Measurements from ENCODE around the gene FXN. TPM values are rescaled to one million over a fixed set of nuclear protein-coding genes. Genes with fewer than 3 reads are reported as not detected.
A peak's percentile ranks its signal among the peaks of the same experiment; 100 is the strongest.

FXN gene
- total RNA-seq, 1 donor from 2014 or later, result 43.6 TPM

- no peak for DNase-seq (ENCODE audit: low spot score)
- Mint-ChIP-seq H3K36me3 (ENCODE audit: low read depth) (no peaks in the 10 kb centered on the region), H3K27me3 (ENCODE audit: insufficient read depth) (peaks cover 12% of the 10 kb centered on the region), H3K9me3 (no peaks in the 10 kb centered on the region), H3K4me3 (peak overlapping the region; percentile 87), H3K4me1 (ENCODE audit: low read depth) (peaks cover 15% of the 10 kb centered on the region), H3K27ac (no peak overlapping the region)
- intact Hi-C loops (cut with micrococcal nuclease), result loop anchor here (1.0 to 5.0 kb wide), 3 partner anchors 8 to 85 kb away; partner anchors contain the start of genes FXN and TJP2
Measured at GRCh38 chr9:69122549-69123141, 87.1 kb downstream of the FXN start.

GRCh38 chr9:69130456-69131441 lies 95.2 kb downstream of the FXN start:
- intact Hi-C loops (cut with micrococcal nuclease), result loop anchor here (1.0 kb wide), 1 partner anchor 8 kb away; no protein-coding TSS in a partner anchor
- no peak overlapping the region for H3K4me3 Mint-ChIP-seq

DNA sequence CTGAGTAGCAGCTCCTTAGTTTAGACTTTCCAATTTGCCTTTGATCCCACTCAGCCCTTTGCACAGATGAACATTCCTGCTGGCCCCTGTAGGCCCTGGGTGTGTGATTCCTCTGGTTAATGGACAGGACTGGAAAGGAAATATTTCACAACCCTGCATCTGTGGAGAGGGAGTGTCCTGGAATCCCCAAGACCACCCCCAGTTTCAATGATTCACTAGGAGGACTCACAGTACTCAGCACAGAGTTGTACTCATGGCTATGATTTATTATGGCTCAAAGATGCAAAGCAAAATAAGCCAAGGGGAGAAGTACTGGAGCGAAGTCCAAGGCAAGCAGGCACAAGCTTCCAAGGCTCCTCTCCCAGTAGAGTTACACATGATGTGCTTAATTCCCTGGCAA lies 96.1 kb downstream of the FXN start:
- intact Hi-C loops (cut with micrococcal nuclease), result no loop called here
- Mint-ChIP-seq H3K36me3 (ENCODE audit: low read depth) (no peaks in the 10 kb centered on the region), H3K4me1 (ENCODE audit: low read depth) (no peaks in the 10 kb centered on the region), H3K4me3 (no peak overlapping the region), H3K27me3 (ENCODE audit: insufficient read depth) (peaks cover 1% of the 10 kb centered on the region), H3K9me3 (no peaks in the 10 kb centered on the region), H3K27ac (no peak overlapping the region)
- no peak for DNase-seq (ENCODE audit: low spot score)

More at GRCh38 chr9:69130456-69131441, 95.2 kb downstream of the FXN start:
- Mint-ChIP-seq H3K36me3 (ENCODE audit: low read depth) (no peaks in the 10 kb centered on the region), H3K27ac (no peak overlapping the region), H3K4me1 (ENCODE audit: low read depth) (no peaks in the 10 kb centered on the region), H3K9me3 (no peaks in the 10 kb centered on the region), H3K27me3 (ENCODE audit: insufficient read depth) (peaks cover 1% of the 10 kb centered on the region)
- no peak for DNase-seq (ENCODE audit: low spot score)

DNA sequence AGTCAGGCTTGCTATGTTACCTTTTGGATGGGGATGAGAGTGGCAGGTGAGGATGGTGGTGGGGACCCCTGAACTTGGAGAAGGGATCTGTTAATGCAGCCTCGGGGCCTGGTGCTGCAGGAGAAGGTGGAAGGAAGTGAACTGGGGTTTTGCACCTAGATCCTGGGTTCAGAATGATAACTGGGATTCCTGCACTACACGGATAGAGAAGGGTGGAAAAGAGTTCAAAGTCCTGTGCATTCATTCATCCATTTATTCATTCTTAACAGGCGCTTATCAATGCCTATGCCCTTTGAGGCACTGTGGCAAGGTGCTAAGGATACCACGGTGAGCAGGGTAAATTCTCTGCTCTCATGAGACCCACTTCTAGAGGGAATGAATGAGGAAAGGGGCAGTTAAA lies 96.8 kb downstream of the FXN start:
- no peak overlapping the region for H3K4me3 Mint-ChIP-seq
- intact Hi-C loops (cut with micrococcal nuclease), result no loop called here
- no peaks in the 10 kb centered on the region for H3K36me3 Mint-ChIP-seq (ENCODE audit: low read depth)
- H3K27ac Mint-ChIP-seq, result no peak overlapping the region
- no peak for DNase-seq (ENCODE audit: low spot score)
- H3K9me3 Mint-ChIP-seq, result no peaks in the 10 kb centered on the region
- H3K4me1 Mint-ChIP-seq (ENCODE audit: low read depth), result no peaks in the 10 kb centered on the region
- peaks cover 1% of the 10 kb centered on the region for H3K27me3 Mint-ChIP-seq (ENCODE audit: insufficient read depth)

GRCh38 chr9:69134412-69134811 lies 98.9 kb downstream of the FXN start:
- Mint-ChIP-seq H3K36me3 (ENCODE audit: low read depth) (no peaks in the 10 kb centered on the region), H3K4me1 (ENCODE audit: low read depth) (no peaks in the 10 kb centered on the region), H3K27ac (no peak overlapping the region), H3K27me3 (ENCODE audit: insufficient read depth) (peaks cover 1% of the 10 kb centered on the region), H3K9me3 (no peaks in the 10 kb centered on the region), H3K4me3 (no peak overlapping the region)
- no peak for DNase-seq (ENCODE audit: low spot score)
- intact Hi-C loops (cut with micrococcal nuclease), result no loop called here

- Mint-ChIP-seq H3K4me3 (no peak overlapping the region), H3K27me3 (ENCODE audit: insufficient read depth) (peaks cover 1% of the 10 kb centered on the region), H3K27ac (no peak overlapping the region), H3K4me1 (ENCODE audit: low read depth) (no peaks in the 10 kb centered on the region), H3K36me3 (ENCODE audit: low read depth) (no peaks in the 10 kb centered on the region), H3K9me3 (no peaks in the 10 kb centered on the region)
- intact Hi-C loops (cut with micrococcal nuclease), result no loop called here
- no peak for DNase-seq (ENCODE audit: low spot score)
Measured at GRCh38 chr9:69136185-69136584, 100.6 kb downstream of the FXN start.

- peaks cover 1% of the 10 kb centered on the region for H3K27me3 Mint-ChIP-seq (ENCODE audit: insufficient read depth)
- no peak for DNase-seq (ENCODE audit: low spot score)
- H3K9me3 Mint-ChIP-seq, result no peaks in the 10 kb centered on the region
- no peaks in the 10 kb centered on the region for H3K4me1 Mint-ChIP-seq (ENCODE audit: low read depth)
- intact Hi-C loops (cut with micrococcal nuclease), result no loop called here
- H3K27ac Mint-ChIP-seq, result no peak overlapping the region
- H3K36me3 Mint-ChIP-seq (ENCODE audit: low read depth), result no peaks in the 10 kb centered on the region
- H3K4me3 Mint-ChIP-seq, result no peak overlapping the region
Measured at GRCh38 chr9:69136779-69137178, 101.2 kb downstream of the FXN start.

- DNase-seq (ENCODE audit: low spot score), result no peak
- Mint-ChIP-seq H3K27me3 (ENCODE audit: insufficient read depth) (peaks cover 1% of the 10 kb centered on the region), H3K4me1 (ENCODE audit: low read depth) (no peaks in the 10 kb centered on the region), H3K36me3 (ENCODE audit: low read depth) (no peaks in the 10 kb centered on the region), H3K4me3 (no peak overlapping the region), H3K9me3 (no peaks in the 10 kb centered on the region), H3K27ac (no peak overlapping the region)
- intact Hi-C loops (cut with micrococcal nuclease), result no loop called here
Measured at GRCh38 chr9:69137311-69137710, 101.8 kb downstream of the FXN start.

DNA sequence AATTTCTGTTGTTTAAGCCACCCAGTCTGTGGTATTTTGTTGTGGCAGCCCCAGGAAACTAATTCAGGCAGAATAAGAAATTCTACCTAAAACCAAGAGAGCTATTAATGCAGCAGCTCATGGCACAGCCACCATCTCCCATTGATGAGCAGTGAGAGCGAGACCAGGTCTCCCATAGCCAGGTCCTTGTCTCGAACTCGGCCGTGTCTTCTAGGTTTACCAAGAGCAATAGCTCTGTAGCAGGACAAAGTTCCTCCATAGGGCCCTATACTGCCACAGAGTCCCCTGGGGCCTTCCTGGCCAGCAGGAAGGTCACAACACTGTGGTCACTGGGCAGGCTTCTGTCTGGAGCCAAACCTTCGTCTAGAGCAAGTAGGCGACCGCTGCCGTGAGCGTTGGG lies 104.0 kb downstream of the FXN start:
- Mint-ChIP-seq H3K9me3 (no peaks in the 10 kb centered on the region), H3K4me1 (ENCODE audit: low read depth) (no peaks in the 10 kb centered on the region), H3K36me3 (ENCODE audit: low read depth) (no peaks in the 10 kb centered on the region), H3K27me3 (ENCODE audit: insufficient read depth) (peaks cover 4% of the 10 kb centered on the region), H3K27ac (no peak overlapping the region), H3K4me3 (no peak overlapping the region)
- intact Hi-C loops (cut with micrococcal nuclease), result no loop called here
- DNase-seq (ENCODE audit: low spot score), result no peak

DNA sequence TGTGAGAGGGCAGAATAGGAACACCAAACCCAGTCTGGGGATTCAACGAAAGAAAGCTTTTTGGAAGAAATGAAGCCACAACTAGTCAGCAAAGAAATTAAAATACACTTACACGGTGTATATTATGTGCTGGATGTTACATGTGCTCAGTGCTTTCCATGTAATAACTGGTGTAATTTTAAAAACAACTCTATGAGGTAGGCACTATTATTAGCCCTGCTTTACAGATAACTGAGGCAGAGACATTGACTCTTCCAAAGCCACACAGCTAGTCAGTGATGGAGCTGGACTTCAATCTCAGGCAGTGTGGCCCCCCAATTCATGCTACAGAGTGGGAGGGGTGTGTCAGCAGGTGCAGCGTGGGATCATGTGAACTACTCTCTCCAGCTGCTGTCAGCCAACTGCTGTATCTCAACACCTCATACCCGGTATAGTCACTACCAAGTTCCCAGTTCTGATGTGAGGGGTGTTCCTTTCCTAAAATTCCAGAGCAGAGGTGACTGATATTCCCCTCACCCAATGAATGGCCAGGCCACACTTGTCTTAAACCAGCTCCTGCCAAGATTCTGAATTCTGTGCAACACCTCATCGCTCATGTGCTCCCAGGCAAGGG lies 104.7 kb downstream of the FXN start:
- intact Hi-C loops (cut with micrococcal nuclease), result no loop called here
- no peak for DNase-seq (ENCODE audit: low spot score)
- no peaks in the 10 kb centered on the region for H3K36me3 Mint-ChIP-seq (ENCODE audit: low read depth)
- no peak overlapping the region for H3K4me3 Mint-ChIP-seq
- H3K4me1 Mint-ChIP-seq (ENCODE audit: low read depth), result no peaks in the 10 kb centered on the region
- H3K27me3 Mint-ChIP-seq (ENCODE audit: insufficient read depth), result peaks cover 2% of the 10 kb centered on the region
- no peaks in the 10 kb centered on the region for H3K9me3 Mint-ChIP-seq
- no peak overlapping the region for H3K27ac Mint-ChIP-seq

GRCh38 chr9:69141851-69142250 lies 106.3 kb downstream of the FXN start:
- Mint-ChIP-seq H3K27me3 (ENCODE audit: insufficient read depth) (peaks cover 8% of the 10 kb centered on the region), H3K4me1 (ENCODE audit: low read depth) (no peaks in the 10 kb centered on the region)
- intact Hi-C loops (cut with micrococcal nuclease), result no loop called here

DNA sequence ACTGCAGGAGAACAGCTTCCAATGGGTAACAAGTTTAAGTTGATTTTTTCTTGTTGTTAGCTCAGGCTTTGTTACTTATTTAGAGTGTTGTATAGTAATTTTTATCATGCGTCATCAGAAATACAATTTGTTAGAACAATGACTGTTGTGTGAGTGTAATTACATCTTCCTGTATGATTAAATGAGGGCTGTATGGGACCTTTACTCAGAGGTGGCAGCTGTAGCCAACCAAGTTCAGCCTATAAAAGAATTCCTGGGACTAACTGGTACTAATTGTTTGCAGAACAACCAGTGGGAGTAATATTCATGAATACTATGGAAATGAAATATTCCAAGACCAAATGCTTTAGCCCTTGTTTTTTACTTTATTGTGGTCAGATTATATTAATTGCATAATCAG lies 107.7 kb downstream of the FXN start:
- no peaks in the 10 kb centered on the region for H3K36me3 Mint-ChIP-seq (ENCODE audit: low read depth)
- H3K27me3 Mint-ChIP-seq (ENCODE audit: insufficient read depth), result peaks cover 11% of the 10 kb centered on the region
- no peak overlapping the region for H3K27ac Mint-ChIP-seq
- DNase-seq (ENCODE audit: low spot score), result no peak
- H3K4me3 Mint-ChIP-seq, result no peak overlapping the region
- intact Hi-C loops (cut with micrococcal nuclease), result no loop called here
- no peaks in the 10 kb centered on the region for H3K9me3 Mint-ChIP-seq
- H3K4me1 Mint-ChIP-seq (ENCODE audit: low read depth), result no peaks in the 10 kb centered on the region

More at GRCh38 chr9:69141851-69142250, 106.3 kb downstream of the FXN start:
- no peak for DNase-seq (ENCODE audit: low spot score)
- Mint-ChIP-seq H3K36me3 (ENCODE audit: low read depth) (no peaks in the 10 kb centered on the region), H3K4me3 (no peak overlapping the region), H3K9me3 (no peaks in the 10 kb centered on the region), H3K27ac (no peak overlapping the region)

Measured in activated T-helper 1 cell treated with anti-CD3 and anti-CD28 coated beads, Interleukin-12 subunit alpha, Interleukin-12 subunit beta, Interleukin-2, Interleukin-4 antibody, amounts not matched to agents 30 ng/mL and 10 ng/mL and 1 ng/mL, durations not matched to agents 14 hours and 24 hours and 36 hours (primary cell).